ENCODE data around the gene GET4. TPM values are rescaled to one million over a fixed set of nuclear protein-coding genes. Genes with fewer than 3 reads are reported as not detected.

The GET4 gene
- total and polyA plus RNA-seq, 2 of the 13 experiments (the other 11 are each of a cell fraction or from before 2014, with no cell fraction given), result 28.2 to 35.2 TPM

DNA sequence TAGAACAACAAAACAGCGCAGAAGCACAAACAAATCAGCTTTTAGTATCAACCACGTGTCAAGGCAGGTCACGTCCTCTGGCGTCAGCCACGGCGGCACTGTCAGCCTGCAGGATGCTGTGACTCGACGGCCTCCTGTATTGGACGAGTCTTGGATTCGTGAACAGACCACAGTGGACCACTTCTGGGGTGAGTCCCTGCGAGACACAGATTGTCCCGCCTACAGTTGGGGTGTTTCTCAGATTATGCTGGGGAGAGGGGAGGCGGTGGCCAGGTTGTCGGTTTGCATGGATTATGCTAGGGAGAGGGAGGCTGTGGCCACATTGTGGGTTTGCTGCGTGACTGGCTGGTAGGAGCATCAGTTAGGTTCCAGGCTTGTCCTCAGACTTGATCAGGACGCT is 34.4 kb upstream of the GET4 start:
- H3K9ac ChIP-seq (ENCODE audit: insufficient read depth, low read depth, low read length), result no peak overlapping the region
- H3K27me3 ChIP-seq (ENCODE audit: control insufficient read depth in 1 of 2, insufficient read depth in 2 of 2, low read length in 2 of 2), result no peaks in the 10 kb centered on the region
- ChIA-PET CTCF (ENCODE audit: low intra/inter-chr PET ratio, low total read pairs) (no interaction called here), POLR2A (no interaction called here)
- intact Hi-C loops (cut with micrococcal nuclease; ENCODE audit: unreplicated experiment), result no loop called here
- no peaks in the 10 kb centered on the region for H3K4me1 ChIP-seq (ENCODE audit: insufficient read depth, low read length)
- FAIRE-seq (no peak), ATAC-seq (no peak), DNase-seq (ENCODE audit: low spot score) (no peak)
- H3K27ac ChIP-seq (ENCODE audit: extremely low read length, insufficient read depth, low read length), result no peak overlapping the region
- no peaks in the 10 kb centered on the region; the same call in 1 of the 2 replicates for H4K20me1 ChIP-seq (ENCODE audit: insufficient read depth, low read length)
- BruUV-seq (replicated peaks), result no TSS peak
- no peak overlapping the region for H2AFZ ChIP-seq (ENCODE audit: low read length)
- peaks cover 22 to 48% of the 10 kb centered on the region in 2 experiments; a peak in 4 of 5 replicates for H3K36me3 ChIP-seq (replicated peaks in 1 of 2; ENCODE audit: control insufficient read depth in 1 of 2, insufficient read depth in 2 of 2, low read length in 2 of 2)
- H3K4me2 ChIP-seq (ENCODE audit: low read depth, low read length), result no peak overlapping the region
- H3K4me3 ChIP-seq (replicated peaks in 1 of 3; ENCODE audit: insufficient read depth in 1 of 3, low read depth in 2 of 3, low read length in 3 of 3), result no peak overlapping the region
- WGBS (ENCODE audit: low lambda C conversion rate), result 93% methylated on average over 16 of the region's 16 CpGs
- in situ Hi-C loops (cut with HindIII; ENCODE audit: extremely low pct_ligation_motif_present, low pct_unique_long_range_greater_than_20kb), result no loop called here
- peaks cover 13% of the 10 kb centered on the region for H3K79me2 ChIP-seq (ENCODE audit: insufficient read depth, low read length)
- H3K9me3 ChIP-seq (ENCODE audit: low read length), result no peaks in the 10 kb centered on the region
- TF ChIP-seq NFE2L2 (IDR thresholded peaks at IDR 0.05; ENCODE audit: low read length), result no peak
- no peak for TF ChIP-seq POLR2G (IDR thresholded peaks at IDR 0.05; ENCODE audit: low read depth, low read length)
- TF ChIP-seq, protein P1, sequence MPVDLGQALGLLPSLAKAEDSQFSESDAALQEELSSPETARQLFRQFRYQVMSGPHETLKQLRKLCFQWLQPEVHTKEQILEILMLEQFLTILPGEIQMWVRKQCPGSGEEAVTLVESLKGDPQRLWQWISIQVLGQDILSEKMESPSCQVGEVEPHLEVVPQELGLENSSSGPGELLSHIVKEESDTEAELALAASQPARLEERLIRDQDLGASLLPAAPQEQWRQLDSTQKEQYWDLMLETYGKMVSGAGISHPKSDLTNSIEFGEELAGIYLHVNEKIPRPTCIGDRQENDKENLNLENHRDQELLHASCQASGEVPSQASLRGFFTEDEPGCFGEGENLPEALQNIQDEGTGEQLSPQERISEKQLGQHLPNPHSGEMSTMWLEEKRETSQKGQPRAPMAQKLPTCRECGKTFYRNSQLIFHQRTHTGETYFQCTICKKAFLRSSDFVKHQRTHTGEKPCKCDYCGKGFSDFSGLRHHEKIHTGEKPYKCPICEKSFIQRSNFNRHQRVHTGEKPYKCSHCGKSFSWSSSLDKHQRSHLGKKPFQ (CRISPR knock-in tag; IDR thresholded peaks at IDR 0.05; ENCODE audit: insufficient replicate concordance), result no peak
- TF ChIP-seq ZNF792 (CRISPR knock-in tag; IDR thresholded peaks at IDR 0.05), result no peak
- no peak for TF ChIP-seq ZNF777 (CRISPR knock-in tag; IDR thresholded peaks at IDR 0.05)
- no peak for TF ChIP-seq ZSCAN25 (CRISPR knock-in tag; IDR thresholded peaks at IDR 0.05)
- TF ChIP-seq NR2F6 (IDR thresholded peaks at IDR 0.05), result no peak
- TF ChIP-seq NR2F6 (CRISPR knock-in tag; IDR thresholded peaks at IDR 0.05), result no peak
- no peak for TF ChIP-seq ELF3 (CRISPR knock-in tag; IDR thresholded peaks at IDR 0.05)
- TF ChIP-seq U2AF1 (optimal IDR thresholded peaks at IDR 0.05; ENCODE audit: low read depth, low read length), result no peak
- TF ChIP-seq DNMT3B (CRISPR knock-in tag; conservative IDR thresholded peaks at IDR 0.05), result no peak
- no peak for TF ChIP-seq THRA (CRISPR knock-in tag; IDR thresholded peaks at IDR 0.05; ENCODE audit: borderline replicate concordance)
- TF ChIP-seq ATAD3A (CRISPR knock-in tag; IDR thresholded peaks at IDR 0.05), result no peak
- no peak for TF ChIP-seq ISL2 (CRISPR knock-in tag; IDR thresholded peaks at IDR 0.05)
- no peak for TF ChIP-seq SMARCC2 (IDR thresholded peaks at IDR 0.05)
- TF ChIP-seq ZNF318 (CRISPR knock-in tag; IDR thresholded peaks at IDR 0.05), result no peak
- TF ChIP-seq PLRG1 (conservative IDR thresholded peaks at IDR 0.05), result no peak
- no peak for TF ChIP-seq ASH2L (IDR thresholded peaks at IDR 0.05; ENCODE audit: insufficient read length, low read depth, low read length)

All from HepG2 (cell line).